Endometrial microvascular endothelial cells (primary cell): ENCODE data around the gene TUBGCP5. TPM values are rescaled to one million over a fixed set of nuclear protein-coding genes. Genes with fewer than 3 reads are reported as not detected.
"Not testable (repeated sequence)": the region's sequence is repeated elsewhere in the genome, so short reads cannot be mapped to it uniquely, and the experiment has no call there.

ENCODE experiments used
- in situ Hi-C: cut with HindIII; loops from 2 replicates; pipeline ENCODE4 v1.10.0; 2017; ENCODE audit warnings: low sequenced_read_pairs, low pct_unique_long_range_greater_than_20kb; ENCODE audit errors: inconsistent ontology term
- total RNA-seq: library from RNA; depleted of rRNA; stranded (reverse); fragments of >200 nt; gene quantifications from one replicate; pipeline ENCODE4 v1.2.3, GENCODE V29; 2015; ENCODE audit errors: inconsistent ontology term

TUBGCP5 gene
- total RNA-seq, 1 donor from 2014 or later, result 14.0 TPM

DNA sequence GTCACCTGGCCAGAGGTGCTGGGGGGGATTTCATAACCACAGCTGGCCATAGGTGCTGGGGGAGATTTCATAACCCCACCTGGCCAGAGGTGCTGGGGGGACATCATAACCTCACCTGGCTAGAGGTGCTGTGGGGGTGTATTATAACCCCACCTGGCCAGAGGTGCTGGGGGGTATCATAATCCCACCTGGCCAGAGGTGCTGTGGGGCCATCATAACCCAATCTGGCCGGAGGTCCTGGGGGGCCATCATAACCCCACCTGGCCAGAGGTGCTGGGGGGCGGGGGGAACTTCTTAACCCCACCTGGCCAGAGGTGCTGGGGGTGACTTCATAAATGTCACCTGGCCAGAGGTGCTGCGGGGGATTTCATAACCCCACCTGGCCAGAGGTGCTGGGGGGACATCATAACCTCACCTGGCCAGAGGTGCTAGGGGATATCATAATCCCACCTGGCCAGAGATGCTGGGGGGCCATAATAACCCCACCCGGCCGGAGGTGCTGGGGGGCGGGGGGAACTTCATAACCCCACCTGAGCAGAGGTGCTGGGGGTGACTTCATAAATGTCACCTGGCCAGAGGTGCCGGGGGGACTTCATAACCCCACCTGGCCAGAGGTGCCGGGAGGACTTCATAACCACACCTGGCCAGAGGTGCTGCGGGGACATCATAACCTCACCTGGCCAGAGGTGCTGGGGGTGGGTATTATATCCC is 9.4 kb upstream of the TUBGCP5 start:
- in situ Hi-C loops, result not testable (repeated sequence)

DNA sequence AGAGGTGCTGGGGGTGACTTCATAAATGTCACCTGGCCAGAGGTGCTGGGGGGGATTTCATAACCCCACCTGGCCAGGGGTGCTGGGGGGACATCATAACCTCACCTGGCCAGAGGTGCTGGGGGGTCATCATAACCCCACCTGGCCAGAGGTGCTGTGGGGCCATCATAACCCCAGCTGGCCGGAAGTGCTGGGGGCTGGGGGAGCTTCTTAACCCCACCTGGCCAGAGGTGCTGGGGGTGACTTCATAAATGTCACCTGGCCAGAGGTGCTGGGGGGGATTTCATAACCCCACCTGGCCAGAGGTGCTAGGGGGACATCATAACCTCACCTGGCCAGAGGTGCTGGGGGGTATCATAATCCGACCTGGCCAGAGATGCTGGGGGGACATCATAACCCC is 4.6 kb upstream of the TUBGCP5 start:
- in situ Hi-C loops, result not testable (repeated sequence)

DNA sequence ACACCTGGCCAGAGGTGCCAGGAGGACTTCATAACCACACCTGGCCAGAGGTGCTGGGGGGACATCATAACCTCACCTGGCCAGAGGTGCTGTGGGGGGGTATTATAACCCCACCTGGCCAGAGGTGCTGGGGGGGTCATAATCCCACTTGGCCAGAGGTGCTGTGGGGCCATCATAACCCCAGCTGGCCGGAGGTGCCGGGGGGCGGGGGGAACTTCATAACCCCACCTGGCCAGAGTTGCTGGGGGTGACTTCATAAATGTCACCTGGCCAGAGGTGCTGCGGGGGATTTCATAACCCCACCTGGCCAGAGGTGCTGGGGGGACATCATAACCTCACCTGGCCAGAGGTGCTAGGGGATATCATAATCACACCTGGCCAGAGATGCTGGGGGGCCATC is 4.2 kb upstream of the TUBGCP5 start:
- in situ Hi-C loops, result not testable (repeated sequence)

DNA sequence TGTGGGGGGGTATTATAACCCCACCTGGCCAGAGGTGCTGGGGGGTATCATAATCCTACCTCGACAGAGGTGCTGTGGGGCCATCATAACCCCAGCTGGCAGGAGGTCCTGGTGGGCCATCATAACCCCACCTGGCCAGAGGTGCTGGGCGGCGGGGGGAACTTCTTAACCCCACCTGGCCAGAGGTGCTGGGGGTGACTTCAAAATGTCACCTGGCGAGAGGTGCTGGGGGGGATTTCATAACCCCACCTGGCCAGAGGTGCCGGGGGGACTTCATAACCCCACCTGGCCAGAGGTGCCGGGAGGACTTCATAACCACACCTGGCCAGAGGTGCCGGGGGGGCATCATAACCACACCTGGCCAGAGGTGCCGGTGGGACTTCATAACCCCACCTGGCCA is 2.4 kb upstream of the TUBGCP5 start:
- in situ Hi-C loops, result not testable (repeated sequence)

DNA sequence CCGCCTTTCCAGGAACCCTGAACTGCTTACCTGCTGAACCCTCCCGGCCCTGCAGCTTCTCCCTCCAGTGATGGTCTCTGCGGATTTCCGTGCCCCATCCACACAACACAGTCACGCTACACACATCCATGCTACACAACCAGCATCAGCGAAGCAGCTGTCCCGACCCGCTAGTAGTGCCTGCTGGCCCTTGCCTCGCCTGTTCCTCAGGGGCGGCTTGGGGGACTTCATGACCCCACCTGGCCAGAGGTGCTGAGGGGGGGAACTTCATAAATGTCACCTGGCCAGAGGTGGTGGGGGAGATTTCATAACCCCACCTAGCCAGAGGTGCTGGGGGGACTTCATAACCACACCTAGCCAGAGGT is 530 bp upstream of the TUBGCP5 start:
- in situ Hi-C loops, result no loop called here

DNA sequence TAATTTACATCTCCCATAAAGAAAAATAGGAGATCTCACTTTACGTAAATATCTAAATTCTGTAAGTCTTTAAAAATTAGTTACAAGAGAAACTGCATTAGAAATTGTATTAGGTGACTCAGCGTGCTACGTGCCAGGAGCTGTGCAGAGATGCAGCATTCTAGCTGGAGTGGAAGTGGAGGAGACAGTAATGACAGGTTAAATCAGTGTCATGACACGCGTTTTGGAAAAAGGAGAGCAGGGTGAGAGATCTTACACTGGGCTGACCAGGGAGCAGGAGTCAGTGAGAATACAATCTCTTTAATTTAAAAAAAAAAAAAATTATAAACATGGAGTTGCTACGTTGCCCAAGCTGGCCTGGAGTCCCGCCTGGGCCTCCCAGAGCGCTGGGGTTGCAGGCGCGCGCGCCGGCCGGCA is 635 bp downstream of the TUBGCP5 start:
- in situ Hi-C loops, result no loop called here

DNA sequence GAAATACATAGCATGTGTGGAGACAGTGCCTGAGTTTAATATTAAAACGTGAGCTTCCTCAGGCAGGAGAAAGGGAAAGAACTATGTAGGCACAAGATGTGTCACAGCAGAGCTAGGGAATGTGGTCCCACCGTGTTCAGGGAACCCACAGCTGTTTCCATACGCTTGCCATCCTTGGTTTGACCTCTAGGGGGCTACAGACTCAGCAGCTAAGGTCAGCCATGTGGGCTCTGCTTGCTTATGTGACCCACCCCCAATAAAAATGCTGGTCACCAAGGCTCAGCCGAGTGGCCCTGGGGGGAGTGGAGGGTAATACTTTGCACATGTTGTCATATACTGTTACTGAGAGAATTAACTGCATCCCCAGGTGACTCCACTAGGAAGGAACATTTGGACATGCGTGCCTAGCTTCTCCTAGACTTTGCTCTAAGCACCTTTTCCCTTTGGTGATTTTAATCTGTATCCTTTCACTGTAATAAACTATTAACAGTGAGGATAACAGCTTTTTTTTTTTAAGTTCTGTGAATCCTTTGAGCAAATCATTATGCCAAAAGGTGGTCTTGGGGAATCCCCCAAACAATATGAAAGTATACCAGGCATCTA is 3.3 kb downstream of the TUBGCP5 start:
- in situ Hi-C loops, result no loop called here

DNA sequence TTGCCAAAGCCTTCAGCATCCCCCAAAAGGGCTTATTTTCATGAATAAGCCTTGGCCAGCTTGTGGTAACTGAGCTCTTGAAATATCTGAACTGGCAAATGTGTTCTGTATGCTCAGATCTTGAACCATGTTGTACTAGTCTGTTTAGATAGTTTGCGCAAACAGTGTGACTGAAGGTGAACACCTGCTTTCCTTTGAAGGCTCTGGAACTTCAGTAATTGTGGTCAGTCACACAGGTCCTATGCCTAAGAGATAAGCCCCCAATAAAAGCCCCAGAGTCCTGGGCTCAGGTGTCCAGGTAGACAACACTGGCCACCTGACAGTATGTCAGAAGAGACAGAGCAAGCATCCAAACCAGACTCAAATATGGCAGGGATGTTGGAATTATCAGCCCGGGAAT is 5.4 kb downstream of the TUBGCP5 start:
- in situ Hi-C loops, result no loop called here

DNA sequence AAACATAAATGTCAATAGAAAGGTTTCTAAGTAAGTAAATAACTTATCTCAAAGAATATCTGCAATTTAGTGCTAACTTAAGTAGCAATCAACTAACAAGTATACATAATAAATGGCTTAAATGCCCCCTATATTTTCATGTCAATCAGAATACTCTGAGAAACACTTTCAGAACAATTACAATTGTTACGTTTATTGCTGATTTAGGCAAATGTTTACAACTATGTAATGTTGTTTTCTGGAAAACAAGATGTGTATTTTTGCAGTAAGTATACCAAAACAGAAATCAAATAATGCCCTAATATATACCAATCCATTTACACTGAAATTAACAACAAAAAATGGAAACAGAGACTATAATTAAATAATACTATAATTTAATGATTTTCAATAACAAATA is 13.2 kb downstream of the TUBGCP5 start:
- in situ Hi-C loops, result no loop called here

DNA sequence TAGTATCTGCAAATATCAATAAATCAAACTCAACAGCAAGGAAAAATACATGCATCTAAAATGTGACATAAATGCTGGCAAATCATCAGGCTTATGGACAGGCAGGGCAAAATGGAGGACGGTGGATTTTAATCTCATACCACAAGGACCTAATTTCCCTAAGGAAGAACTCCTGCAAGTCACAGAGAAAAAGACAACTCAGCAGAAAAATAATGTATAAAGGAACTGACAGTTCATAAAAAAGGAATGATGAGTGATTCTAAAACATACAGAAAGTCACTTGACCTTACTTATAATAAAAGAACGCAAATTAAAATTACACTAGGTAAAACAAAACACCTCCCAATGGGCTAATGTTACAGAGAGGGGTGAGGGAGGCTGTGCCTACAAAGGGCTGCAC is 17.2 kb downstream of the TUBGCP5 start:
- in situ Hi-C loops, result no loop called here

DNA sequence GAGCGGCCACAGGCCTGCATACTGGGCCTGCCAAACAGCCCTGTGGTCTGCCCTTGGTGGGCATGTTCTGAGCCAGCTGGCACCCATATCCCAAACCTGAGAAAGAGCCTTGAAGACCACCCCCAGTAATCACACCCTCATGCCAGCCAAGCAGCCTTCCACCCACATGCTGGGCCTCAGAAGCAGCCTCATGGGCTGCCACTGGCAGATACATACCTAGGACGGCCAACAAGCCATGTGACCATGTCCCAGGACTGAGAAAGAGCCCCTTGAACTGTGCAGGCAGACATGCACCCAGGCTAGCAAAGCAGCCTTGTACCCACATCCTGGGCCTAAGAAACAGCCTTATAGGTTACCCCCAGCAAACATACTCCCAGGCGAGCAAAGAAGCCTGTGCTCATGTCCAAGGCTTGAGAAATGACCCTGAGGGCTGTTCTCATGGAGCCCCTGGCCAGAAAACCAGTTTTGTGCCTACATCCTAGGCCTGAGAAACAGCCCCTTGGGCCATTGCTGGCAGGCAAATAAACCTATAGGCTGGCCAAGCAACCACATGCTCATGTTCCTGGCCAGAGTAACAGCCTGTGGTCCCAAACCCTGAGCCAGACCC is 24.9 kb downstream of the TUBGCP5 start:
- in situ Hi-C loops, result no loop called here

DNA sequence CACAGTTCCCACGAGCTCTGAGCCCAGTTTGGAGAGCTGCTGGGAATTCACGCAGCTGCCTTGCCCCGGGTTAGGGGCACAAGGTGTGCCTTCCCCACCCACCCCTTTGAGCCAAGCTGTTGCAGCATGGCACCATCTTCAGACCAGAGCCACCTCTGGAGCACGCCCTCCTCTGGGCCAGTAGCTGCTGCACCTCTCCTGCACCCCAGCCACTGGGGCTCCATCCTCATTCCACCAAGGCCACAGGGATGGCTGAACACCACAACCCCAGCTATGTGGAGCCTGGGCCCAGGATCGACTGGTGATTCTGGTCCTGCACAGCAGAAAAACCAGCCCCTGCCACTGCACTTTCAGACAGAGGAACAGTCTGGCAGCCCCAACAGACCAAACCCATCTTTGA is 25.7 kb downstream of the TUBGCP5 start:
- in situ Hi-C loops, result no loop called here

DNA sequence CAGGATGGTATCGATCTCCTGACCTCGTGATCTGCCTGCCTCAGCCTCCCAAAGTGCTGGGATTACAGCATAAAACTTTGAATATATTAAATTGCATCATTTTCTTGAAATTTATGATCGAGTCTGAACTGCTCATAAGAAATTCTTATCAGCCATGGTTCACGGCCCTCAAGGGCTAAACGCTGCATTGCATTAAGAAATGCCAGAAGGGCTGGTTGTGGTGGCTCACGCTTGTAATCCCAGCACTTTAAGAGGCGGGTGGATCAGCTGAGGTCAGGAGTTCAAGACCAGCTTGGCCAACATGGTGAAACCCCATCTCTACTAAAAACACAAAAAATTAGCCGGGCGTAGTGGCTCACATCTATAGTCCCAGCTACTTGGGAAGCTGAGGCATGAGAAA is 26.8 kb downstream of the TUBGCP5 start:
- in situ Hi-C loops, result not testable (repeated sequence)

DNA sequence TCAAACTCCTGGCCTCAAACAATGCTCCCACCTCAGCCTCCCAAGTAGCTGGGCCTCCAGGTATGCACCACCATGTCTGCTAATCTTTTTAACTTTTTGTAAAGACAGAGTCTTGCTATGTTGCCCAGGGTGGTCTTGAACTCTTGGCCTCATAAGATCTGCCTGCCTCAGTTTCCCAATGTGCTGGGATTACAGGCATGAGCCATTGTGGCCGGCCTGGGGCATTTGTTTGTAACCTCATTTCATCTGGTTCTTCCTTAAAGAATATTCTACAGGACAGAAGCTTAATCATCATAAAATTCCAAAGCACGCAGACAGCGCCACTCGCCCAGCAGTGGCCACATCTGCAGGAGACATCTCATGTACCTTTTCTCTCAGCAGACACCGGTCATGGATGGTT is 35.6 kb downstream of the TUBGCP5 start:
- in situ Hi-C loops, result no loop called here

DNA sequence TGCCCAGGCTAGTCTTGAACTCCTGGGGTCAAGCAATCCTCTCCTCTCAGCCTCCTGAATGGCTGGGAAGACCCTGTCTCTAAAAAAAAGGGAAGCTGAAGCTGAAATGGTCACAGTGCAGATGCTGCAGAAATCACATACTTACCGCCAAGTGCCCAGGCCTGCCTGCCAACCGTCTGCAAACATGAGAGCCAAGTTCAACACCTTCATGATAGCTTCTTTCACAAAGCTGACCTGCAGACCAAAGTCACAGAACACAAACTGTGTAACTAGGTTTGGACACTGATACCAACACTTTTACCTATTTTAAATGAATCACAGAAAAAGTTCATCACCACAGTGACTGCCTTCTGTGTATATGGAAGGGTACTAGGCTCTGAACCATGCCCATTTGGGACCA is 36.4 kb downstream of the TUBGCP5 start:
- in situ Hi-C loops, result no loop called here

DNA sequence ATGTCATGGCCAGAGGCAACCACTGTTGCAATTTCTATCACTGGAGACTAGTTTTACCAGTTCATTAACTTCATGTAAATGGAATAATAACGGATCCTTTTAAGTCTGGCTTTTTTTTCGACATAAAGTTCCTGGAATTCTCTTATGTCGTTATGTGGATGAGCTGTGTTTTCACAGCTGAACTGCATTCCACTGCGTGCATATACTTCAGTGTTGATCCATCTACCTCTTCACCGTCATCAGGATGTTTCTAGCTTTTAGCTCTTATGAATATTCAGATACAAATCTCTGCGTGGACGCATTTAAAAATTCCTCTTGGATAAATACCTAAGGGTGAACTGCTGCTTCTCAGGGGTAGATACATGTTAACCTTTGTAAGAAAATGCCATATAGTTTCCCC is 43.6 kb downstream of the TUBGCP5 start:
- in situ Hi-C loops, result no loop called here

DNA sequence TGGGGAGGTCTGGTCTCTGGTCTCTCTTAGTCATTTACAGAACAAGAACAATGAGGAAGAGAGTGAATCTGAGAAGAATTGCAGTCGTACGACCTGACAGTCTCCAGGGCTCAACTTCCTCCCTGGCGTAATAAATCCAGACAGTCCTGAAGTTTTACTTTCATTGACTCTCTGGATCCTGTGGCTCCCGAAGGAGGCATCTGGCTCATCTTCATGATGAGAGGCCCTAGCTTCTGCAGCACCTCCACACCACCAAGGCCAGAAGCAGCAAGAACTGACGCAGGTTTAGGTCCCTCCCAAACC is 47.4 kb downstream of the TUBGCP5 start:
- in situ Hi-C loops, result no loop called here

DNA sequence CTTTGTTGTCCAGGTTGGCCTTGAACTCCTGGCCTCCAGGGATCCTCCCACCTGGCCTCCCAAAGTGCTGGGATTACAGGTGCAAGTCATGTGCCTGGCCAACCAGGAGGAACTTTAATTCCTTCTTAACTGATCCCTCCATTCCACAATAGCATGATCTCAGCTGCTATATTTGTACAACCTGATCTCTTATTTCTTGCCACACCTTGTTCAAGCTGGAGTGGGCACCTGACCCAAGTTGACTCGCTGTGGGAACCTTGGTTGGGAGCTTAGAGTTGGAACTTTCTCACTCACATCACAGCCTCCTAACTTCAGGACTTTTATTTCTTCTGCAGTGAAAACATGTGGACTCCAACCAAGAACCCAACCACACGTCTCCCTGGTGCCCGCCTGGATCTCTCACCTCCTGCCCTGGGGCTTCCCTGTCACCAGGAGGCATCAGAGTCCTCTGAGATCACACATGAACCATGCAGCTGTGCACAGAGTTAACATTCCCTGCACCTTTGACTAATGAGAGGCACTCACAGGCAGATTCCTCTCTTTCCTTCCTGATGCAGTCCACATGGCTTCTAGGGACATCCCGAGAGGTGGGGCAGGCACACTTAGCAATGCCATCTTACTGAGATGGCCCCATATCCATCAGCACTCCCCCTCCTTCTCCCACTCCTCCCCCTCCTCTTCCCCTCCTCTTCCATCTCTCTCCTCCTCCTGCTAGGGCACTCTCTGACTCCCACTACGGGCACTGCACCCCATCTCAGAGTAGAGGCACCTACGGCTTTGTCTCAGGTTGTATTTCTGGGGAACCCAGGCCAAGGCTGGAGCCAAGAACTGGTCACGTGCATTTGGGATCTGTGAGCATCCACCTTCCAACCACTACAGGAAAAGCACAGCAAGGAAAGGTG is 49.5 kb downstream of the TUBGCP5 start:
- in situ Hi-C loops, result no loop called here

DNA sequence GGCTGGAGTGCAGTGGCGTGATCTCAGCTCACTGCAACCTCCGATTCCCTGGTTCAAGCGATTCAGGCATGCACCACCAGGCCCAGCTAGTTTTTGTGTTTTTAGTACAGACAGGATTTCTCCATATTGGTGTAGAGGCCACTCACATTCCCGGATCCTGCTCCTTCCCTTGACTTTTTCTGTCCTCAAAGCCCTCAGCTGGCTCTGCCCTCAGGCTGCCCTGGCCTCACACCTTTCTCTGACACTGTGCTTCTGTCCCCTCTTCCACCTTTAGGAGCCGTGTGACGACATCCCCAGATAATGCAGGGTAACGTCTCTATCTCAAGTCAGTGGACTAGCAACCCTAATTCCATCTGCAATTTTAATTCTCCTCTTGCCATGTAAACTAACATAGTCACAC is 50.6 kb downstream of the TUBGCP5 start:
- in situ Hi-C loops, result no loop called here

DNA sequence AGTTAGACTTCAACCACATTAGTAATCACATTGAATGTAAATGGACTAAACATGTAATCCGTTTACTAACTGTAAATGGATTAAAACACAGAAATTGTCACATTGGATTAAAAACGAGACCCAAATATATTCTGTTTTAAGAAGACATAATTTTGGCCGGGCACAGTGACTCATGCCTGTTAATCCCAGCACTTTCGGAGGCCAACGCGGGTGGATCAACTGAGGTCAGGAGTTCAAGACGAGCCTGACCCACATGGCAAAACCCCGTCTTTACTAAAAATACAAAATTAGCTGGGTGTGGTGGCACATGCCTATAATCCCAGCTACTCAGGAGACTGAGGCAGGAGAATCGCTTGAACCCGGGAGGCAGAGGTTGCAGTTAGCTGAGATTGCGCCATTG is 57.4 kb downstream of the TUBGCP5 start:
- in situ Hi-C loops, result not testable (repeated sequence)
